Duodenal mucosa (tissue), 2 donors: ENCODE data around the gene SNAP91.
"Not testable (repeated sequence)": the region's sequence is repeated elsewhere in the genome, so short reads cannot be mapped to it uniquely, and the experiment has no call there.

Experiments
- H3K27ac ChIP-seq: one replicate; pipeline ENCODE4 v1.7.0; 2013; ENCODE audit warnings: low read depth, low read length
- H3K27me3 ChIP-seq, 2 donors: one replicate each; pipeline ENCODE4 v1.7.0; 2013; ENCODE audit warnings: low read length in 2 of 2, control low read depth in 1 of 2; ENCODE audit not compliant: insufficient read depth in 2 of 2, control insufficient read depth in 1 of 2
- H3K36me3 ChIP-seq, 2 donors: one replicate each; pipeline ENCODE4 v1.7.0; 2013; ENCODE audit warnings: low read length in 2 of 2, control low read depth in 1 of 2; ENCODE audit not compliant: insufficient read depth in 2 of 2, control insufficient read depth in 1 of 2
- H3K4me1 ChIP-seq, 2 donors: one replicate each; pipeline ENCODE4 v1.7.0; 2013; ENCODE audit warnings: low read length in 2 of 2, control low read depth in 1 of 2; ENCODE audit not compliant: insufficient read depth in 2 of 2, control insufficient read depth in 1 of 2
- H3K4me3 ChIP-seq, 2 donors: one replicate each; pipeline ENCODE4 v1.7.0; 2013; ENCODE audit warnings: low read length in 2 of 2, low read depth in 1 of 2
- H3K9ac ChIP-seq, 2 donors: one replicate each; pipeline ENCODE4 v1.7.0; 2013; ENCODE audit warnings: low read length in 2 of 2, low read depth in 1 of 2
- H3K9me3 ChIP-seq, 2 donors: one replicate each; pipeline ENCODE4 v1.7.0; 2013; ENCODE audit warnings: low read length in 2 of 2, control low read depth in 1 of 2; ENCODE audit not compliant: control insufficient read depth in 1 of 2

SNAP91 gene

DNA sequence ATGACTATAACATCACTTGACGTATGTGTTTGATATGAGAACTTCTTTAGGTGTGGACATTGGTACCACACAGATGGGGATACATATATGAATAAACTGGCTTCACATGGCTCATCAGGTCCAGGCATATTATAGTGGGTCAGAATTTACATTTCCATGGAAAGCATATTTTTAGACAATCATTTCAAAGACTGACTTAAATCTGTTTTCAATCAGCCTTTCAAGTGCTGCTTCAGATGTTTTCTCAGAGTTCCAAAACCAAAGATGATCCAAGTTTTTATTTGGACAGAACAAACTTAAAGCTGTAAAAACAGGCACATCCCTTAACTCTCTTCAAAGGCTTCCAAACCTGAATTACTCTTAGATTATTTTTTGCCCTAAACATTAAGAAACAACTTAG is 108.4 kb downstream of the SNAP91 start:
- no peak overlapping the region for H3K4me3 ChIP-seq
- peaks cover 0 to 2% of the 10 kb centered on the region in 2 donors for H3K27me3 ChIP-seq
- no peaks in the 10 kb centered on the region for H3K4me1 ChIP-seq
- H3K9me3 ChIP-seq, result no peaks in the 10 kb centered on the region
- H3K27ac ChIP-seq, result no peak overlapping the region
- no peak overlapping the region for H3K9ac ChIP-seq
- no peaks in the 10 kb centered on the region for H3K36me3 ChIP-seq

DNA sequence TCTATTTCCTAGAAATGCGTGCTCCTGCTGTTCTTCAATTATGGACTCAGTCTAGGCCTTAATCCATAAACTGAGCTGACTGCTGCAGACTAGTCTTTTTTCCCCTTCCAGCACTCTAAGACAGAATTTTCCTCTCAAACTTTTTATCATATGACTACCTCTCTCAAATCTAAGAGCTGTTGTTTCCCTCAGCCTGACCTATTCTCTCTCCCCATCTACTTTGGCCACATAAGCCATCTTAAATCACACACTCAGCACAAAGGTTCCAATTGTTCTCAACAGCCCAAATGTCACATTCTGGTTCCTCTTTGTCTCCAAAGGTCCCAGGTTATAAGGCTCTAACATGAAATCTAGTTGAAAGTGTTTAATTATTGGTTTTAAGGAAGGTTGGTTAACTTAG is 111.4 kb downstream of the SNAP91 start:
- Histone ChIP-seq H3K27ac (no peak overlapping the region), H3K4me1 (no peaks in the 10 kb centered on the region), H3K9me3 (no peaks in the 10 kb centered on the region), H3K9ac (no peak overlapping the region), H3K27me3 (peaks cover 0 to 2% of the 10 kb centered on the region in 2 donors), H3K4me3 (no peak overlapping the region), H3K36me3 (no peaks in the 10 kb centered on the region)

DNA sequence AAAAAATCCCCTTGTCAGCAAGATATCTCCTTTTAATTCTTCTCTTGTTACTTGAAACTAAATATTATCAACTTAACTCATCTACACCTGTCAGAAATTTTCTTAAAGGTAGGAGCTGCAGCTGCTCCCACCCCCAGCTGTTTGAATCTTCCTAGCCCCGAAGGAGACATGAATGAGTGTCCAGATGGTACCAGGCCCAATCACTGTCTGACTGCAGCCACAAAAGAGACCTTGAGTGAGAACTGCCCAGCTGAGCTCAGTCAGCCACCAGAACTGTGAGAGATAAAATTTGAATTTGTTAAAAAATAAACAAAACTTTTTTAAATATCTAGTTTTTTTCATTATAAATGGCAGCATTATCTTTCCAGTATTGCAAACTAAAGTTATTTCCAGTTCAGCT is 111.8 kb downstream of the SNAP91 start:
- no peaks in the 10 kb centered on the region for H3K9me3 ChIP-seq
- peaks cover 0 to 2% of the 10 kb centered on the region in 2 donors for H3K27me3 ChIP-seq
- no peak overlapping the region for H3K27ac ChIP-seq
- no peaks in the 10 kb centered on the region for H3K36me3 ChIP-seq
- H3K4me1 ChIP-seq, result no peaks in the 10 kb centered on the region
- H3K4me3 ChIP-seq, result no peak overlapping the region
- no peak overlapping the region for H3K9ac ChIP-seq

DNA sequence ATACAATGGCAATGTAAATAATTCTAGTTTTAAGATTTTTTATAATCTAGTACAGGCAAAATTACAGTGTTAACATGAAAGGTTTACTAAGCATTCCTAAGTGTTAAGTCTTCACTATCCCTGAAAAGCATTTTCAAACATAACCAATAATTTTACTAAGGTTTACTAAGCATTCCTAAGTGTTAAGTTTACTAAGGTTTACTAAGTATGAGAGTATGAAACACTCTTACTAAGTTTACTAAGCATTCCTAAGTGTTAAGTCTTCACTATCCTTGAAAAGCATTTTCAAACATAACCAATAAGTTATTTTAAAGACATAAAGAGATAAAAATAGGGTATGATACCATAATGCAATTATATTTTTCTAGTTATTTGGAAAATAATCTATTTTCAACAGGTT is 114.0 kb downstream of the SNAP91 start:
- Histone ChIP-seq H3K9ac (no peak overlapping the region), H3K4me1 (no peaks in the 10 kb centered on the region), H3K4me3 (no peak overlapping the region), H3K9me3 (no peaks in the 10 kb centered on the region), H3K27ac (no peak overlapping the region), H3K36me3 (no peaks in the 10 kb centered on the region), H3K27me3 (no peaks in the 10 kb centered on the region)

- no peaks in the 10 kb centered on the region for H3K27me3 ChIP-seq
- H3K9ac ChIP-seq, result no peak overlapping the region
Observed at GRCh38 chr6:83593395-83593785, 115.5 kb downstream of the SNAP91 start.

DNA sequence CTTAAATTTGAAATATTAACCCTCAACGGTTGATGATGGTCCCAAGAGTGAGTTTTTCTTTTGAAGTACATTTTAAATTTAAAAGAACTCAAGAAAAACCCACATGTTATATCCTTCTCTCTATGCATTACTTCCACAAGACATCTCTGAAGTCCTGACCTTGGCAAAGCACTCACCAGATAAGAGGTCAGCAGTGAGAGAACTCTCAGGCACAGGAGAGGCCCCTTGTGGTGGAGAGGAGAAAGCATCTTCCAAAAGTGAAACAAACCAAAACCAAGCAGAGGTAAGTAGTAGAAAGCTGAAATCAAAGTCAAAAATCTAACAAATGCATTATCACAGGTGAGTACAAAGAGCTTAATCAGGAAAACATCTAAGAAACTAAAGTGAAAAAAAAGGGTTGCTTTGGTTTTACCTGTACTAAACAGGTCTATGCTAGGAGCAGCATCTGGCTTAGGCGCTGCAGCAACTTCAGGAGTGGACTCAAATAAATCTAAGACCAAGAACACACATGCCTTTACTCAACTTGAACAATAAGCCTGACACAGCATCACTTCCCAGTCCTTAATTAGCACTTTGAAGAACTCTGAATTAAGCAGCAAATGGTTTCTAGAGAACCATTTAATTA is 116.0 kb downstream of the SNAP91 start:
- H3K36me3 ChIP-seq, result no peaks in the 10 kb centered on the region
- H3K9me3 ChIP-seq, result no peaks in the 10 kb centered on the region
- H3K27me3 ChIP-seq, result no peaks in the 10 kb centered on the region
- no peak overlapping the region for H3K27ac ChIP-seq
- no peaks in the 10 kb centered on the region for H3K4me1 ChIP-seq
- no peak overlapping the region for H3K9ac ChIP-seq
- no peak overlapping the region for H3K4me3 ChIP-seq

More at GRCh38 chr6:83593395-83593785, 115.5 kb downstream of the SNAP91 start:
- Histone ChIP-seq H3K4me3 (no peak overlapping the region), H3K9me3 (no peaks in the 10 kb centered on the region), H3K27ac (no peak overlapping the region), H3K36me3 (no peaks in the 10 kb centered on the region), H3K4me1 (no peaks in the 10 kb centered on the region)

DNA sequence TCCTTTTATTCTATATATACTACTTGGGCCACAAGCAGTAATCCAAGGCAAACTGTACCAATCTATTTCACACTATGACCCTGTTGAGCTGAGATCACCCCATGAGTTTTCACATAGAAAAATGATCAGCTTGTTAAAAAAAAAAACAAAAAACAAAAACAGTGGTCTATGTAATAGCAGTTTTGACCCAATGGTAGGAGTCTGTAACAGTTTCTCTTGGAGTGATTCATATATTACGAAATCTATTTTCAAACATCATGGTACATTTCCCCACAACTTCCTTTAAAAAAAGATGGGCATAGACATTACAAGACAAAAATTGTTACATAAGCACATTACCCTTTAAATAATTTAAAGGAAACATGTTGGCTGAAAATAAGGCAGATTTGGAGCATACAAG is 118.5 kb downstream of the SNAP91 start:
- no peaks in the 10 kb centered on the region for H3K36me3 ChIP-seq
- no peak overlapping the region for H3K4me3 ChIP-seq
- H3K27me3 ChIP-seq, result no peaks in the 10 kb centered on the region
- no peak overlapping the region for H3K9ac ChIP-seq
- H3K27ac ChIP-seq, result no peak overlapping the region
- H3K9me3 ChIP-seq, result no peaks in the 10 kb centered on the region
- H3K4me1 ChIP-seq, result no peaks in the 10 kb centered on the region

DNA sequence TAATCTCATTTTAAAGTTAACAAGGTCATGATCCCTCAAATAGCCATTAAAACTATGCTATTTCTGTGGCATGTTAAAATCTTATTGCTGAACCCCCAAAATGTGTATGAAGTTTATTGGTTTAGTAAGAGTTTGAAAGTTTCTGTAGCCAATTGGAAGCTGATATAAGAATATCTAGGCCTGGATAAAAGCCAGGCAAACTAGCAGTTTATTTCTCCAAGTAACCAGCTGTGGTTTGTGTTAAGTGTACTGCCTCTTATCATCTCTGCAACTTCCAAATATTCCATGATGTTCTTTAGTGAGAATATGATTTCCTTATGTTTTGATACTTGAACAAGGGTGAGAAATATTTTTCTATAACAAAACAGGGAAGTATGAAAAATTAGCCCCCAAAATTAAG is 119.8 kb downstream of the SNAP91 start:
- H3K9me3 ChIP-seq, result no peaks in the 10 kb centered on the region
- H3K36me3 ChIP-seq, result no peaks in the 10 kb centered on the region
- no peak overlapping the region for H3K9ac ChIP-seq
- H3K4me3 ChIP-seq, result no peak overlapping the region
- no peaks in the 10 kb centered on the region for H3K27me3 ChIP-seq
- no peak overlapping the region for H3K27ac ChIP-seq
- H3K4me1 ChIP-seq, result no peaks in the 10 kb centered on the region

GRCh38 chr6:83578057-83578456 is 130.8 kb downstream of the SNAP91 start:
- H3K4me1 ChIP-seq, result no peaks in the 10 kb centered on the region
- H3K9me3 ChIP-seq, result no peaks in the 10 kb centered on the region
- H3K4me3 ChIP-seq, result no peak overlapping the region
- no peak overlapping the region for H3K27ac ChIP-seq
- H3K27me3 ChIP-seq, result no peaks in the 10 kb centered on the region
- no peak overlapping the region for H3K9ac ChIP-seq
- H3K36me3 ChIP-seq, result no peaks in the 10 kb centered on the region

DNA sequence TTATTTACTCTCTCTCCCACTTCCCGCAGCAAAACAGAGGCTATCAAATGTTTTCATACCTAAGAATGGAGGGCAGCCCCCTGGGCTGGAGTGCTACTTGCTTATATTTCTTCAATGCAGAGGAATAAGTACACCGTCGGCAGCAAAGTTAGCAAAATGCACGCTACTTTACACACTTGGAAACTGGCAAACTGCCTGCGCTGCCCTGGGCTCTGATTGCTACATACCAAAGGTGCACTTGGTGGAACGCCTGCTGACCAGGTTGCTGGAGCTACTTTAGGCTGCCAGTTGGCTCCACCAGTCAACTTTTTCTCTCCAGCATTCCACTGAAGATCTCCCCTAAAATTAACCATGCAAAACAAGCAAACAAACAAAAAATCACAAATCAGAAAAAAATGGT is 134.1 kb downstream of the SNAP91 start:
- no peaks in the 10 kb centered on the region for H3K27me3 ChIP-seq
- no peaks in the 10 kb centered on the region for H3K36me3 ChIP-seq
- H3K27ac ChIP-seq, result no peak overlapping the region
- H3K9ac ChIP-seq, result no peak overlapping the region
- no peaks in the 10 kb centered on the region for H3K9me3 ChIP-seq
- no peak overlapping the region for H3K4me3 ChIP-seq
- H3K4me1 ChIP-seq, result no peaks in the 10 kb centered on the region

DNA sequence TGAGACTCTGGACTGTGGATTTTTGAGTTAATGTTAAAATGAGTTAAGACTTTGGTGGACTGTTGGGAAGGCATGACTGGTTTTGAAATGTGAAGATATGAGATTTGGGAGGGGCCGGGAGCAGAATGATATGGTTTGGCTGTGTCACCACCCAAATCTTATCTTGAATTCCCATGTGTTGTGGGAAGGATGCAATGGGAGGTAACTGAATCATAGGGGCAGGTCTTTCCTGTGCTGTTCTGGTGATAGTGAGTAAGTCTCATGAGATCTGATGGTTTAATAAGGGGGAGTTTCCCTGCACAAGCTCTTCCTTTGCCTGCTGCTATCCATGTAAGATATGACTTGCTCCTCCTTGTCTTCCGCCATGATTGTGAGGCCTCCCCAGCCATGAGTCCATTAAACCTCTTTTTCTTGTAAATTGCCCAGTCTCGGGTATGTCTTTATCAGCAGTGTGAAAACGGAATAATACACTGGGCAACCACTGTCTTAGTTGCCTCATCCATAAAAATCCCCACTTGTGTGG is 137.2 kb downstream of the SNAP91 start:
- H3K4me1 ChIP-seq, H3K4me3 ChIP-seq, H3K9me3 ChIP-seq, H3K9ac ChIP-seq, H3K36me3 ChIP-seq, H3K27me3 ChIP-seq, H3K27ac ChIP-seq: not testable (repeated sequence)
